Trophoblast cell (in vitro differentiated cells and primary cell): Measurements from ENCODE around the gene ABR.
A peak's percentile ranks its signal among the peaks of the same experiment; 100 is the strongest.

Source experiments
- DNase-seq, 2 donors: peaks; one replicate each; pipeline ENCODE4 v3.0.0-alpha.2; 2016
- H2AFZ ChIP-seq: 2 replicates; pipeline ENCODE4 v1.6.1; 2013; ENCODE audit warnings: low read length, moderate library complexity, mild to moderate bottlenecking; ENCODE audit not compliant: insufficient read depth, poor library complexity
- H2AK5ac ChIP-seq: 2 replicates; pipeline ENCODE4 v1.6.1; 2013; ENCODE audit warnings: mild to moderate bottlenecking, low read length
- H2BK120ac ChIP-seq: 2 replicates; pipeline ENCODE4 v1.6.1; 2013; ENCODE audit warnings: low read length, mild to moderate bottlenecking, moderate library complexity; ENCODE audit not compliant: insufficient read depth, poor library complexity
- H2BK12ac ChIP-seq: 2 replicates; pipeline ENCODE4 v1.6.1; 2013; ENCODE audit warnings: mild to moderate bottlenecking, low read length, moderate library complexity
- H2BK5ac ChIP-seq: 2 replicates; pipeline ENCODE4 v1.6.1; 2013; ENCODE audit warnings: low read length, low read depth, moderate library complexity, mild to moderate bottlenecking; ENCODE audit not compliant: poor library complexity
- H3K14ac ChIP-seq: 2 replicates; pipeline ENCODE4 v1.6.1; 2013; ENCODE audit warnings: mild to moderate bottlenecking, low read length
- H3K18ac ChIP-seq: 2 replicates; pipeline ENCODE4 v1.6.1; 2013; ENCODE audit warnings: mild to moderate bottlenecking, low read length
- H3K23ac ChIP-seq: 2 replicates; pipeline ENCODE4 v1.6.1; 2013; ENCODE audit warnings: low read length
- H3K27ac ChIP-seq: 2 replicates; pipeline ENCODE4 v1.5.1; 2013; ENCODE audit warnings: low read depth, mild to moderate bottlenecking, inconsistent platforms, low read length, moderate library complexity
- H3K27me3 ChIP-seq: 2 replicates; pipeline ENCODE4 v1.6.1; 2013; ENCODE audit warnings: inconsistent platforms, mild to moderate bottlenecking, low read length, moderate library complexity; ENCODE audit not compliant: insufficient read depth
- H3K36me3 ChIP-seq, 2 experiments: 1 replicate in 1 of 2; 2 replicates in 1 of 2; pipeline ENCODE4 v1.6.1; 2013; ENCODE audit warnings: low read length in 2 of 2, mild to moderate bottlenecking in 2 of 2, moderate library complexity in 1 of 2; ENCODE audit not compliant: insufficient read depth in 2 of 2, control insufficient read depth in 1 of 2
- H3K4ac ChIP-seq: 2 replicates; pipeline ENCODE4 v1.6.1; 2013; ENCODE audit warnings: low read depth, mild to moderate bottlenecking, low read length, moderate library complexity
- H3K4me1 ChIP-seq, 2 experiments: 1 replicate in 1 of 2; 2 replicates in 1 of 2; pipeline ENCODE4 v1.6.1; 2013; ENCODE audit warnings: low read length in 2 of 2, mild to moderate bottlenecking in 2 of 2, moderate library complexity in 1 of 2; ENCODE audit not compliant: insufficient read depth in 2 of 2, control insufficient read depth in 1 of 2
- H3K4me2 ChIP-seq: 2 replicates; pipeline ENCODE4 v1.6.1; 2013; ENCODE audit warnings: inconsistent platforms, mild to moderate bottlenecking, low read length, moderate library complexity
- H3K4me3 ChIP-seq: 2 replicates; pipeline ENCODE4 v1.5.1; 2013; ENCODE audit warnings: mild to moderate bottlenecking, low read depth, low read length, inconsistent platforms
- H3K79me1 ChIP-seq: one replicate; pipeline ENCODE4 v1.6.1; 2013; ENCODE audit warnings: low read length
- H3K79me2 ChIP-seq: 2 replicates; pipeline ENCODE4 v1.6.1; 2013; ENCODE audit warnings: low read length, mild to moderate bottlenecking; ENCODE audit not compliant: control insufficient read depth, insufficient read depth, poor library complexity
- H3K9ac ChIP-seq: 2 replicates; pipeline ENCODE4 v1.6.1; 2013; ENCODE audit warnings: mild to moderate bottlenecking, low read length
- H3K9me3 ChIP-seq: 2 replicates; pipeline ENCODE4 v1.6.1; 2013; ENCODE audit warnings: low read depth, mild to moderate bottlenecking, control low read depth, inconsistent platforms, low read length; ENCODE audit not compliant: insufficient read depth
- H4K12ac ChIP-seq: 2 replicates; pipeline ENCODE4 v1.6.1; 2013; ENCODE audit warnings: low read depth, mild to moderate bottlenecking, low read length, moderate library complexity
- H4K8ac ChIP-seq: 2 replicates; pipeline ENCODE4 v1.6.1; 2013; ENCODE audit warnings: low read depth, mild to moderate bottlenecking, low read length, moderate library complexity
- H4K91ac ChIP-seq: one replicate; pipeline ENCODE4 v1.6.1; 2013; ENCODE audit warnings: low read depth, mild to moderate bottlenecking, low read length, moderate library complexity
- WGBS: extraction: QIAGEN DNeasy Blood & Tissue Kit; methylation state at CpG from one replicate; pipeline ENCODE4 v1.1.7; 2013; ENCODE audit warnings: missing lambda C conversion rate; ENCODE audit not compliant: insufficient read length, insufficient coverage; ENCODE audit errors: extremely low coverage; 5-methylcytosine and 5-hydroxymethylcytosine counted together

ABR gene

DNA sequence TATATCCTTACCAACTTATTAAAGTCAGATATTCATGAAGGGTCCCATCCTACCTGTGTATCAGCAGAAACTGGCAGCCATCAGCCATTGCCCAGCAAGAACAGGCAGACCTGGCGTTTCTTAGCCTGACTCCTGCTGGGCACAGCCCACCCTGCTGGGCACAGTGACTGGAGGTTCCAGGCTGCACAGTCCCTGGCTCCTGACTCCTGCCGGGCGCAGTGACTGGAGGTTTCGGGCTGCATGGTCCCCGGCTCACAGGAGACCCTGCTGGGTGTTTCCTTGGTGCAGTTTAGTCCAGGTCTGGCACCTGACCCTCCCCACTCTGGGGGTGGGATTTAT is 176.2 kb downstream of the ABR start:
- H3K9me3 ChIP-seq: no peaks in the 10 kb centered on the region
- H2AFZ ChIP-seq: no peak overlapping the region
- no peaks in the 10 kb centered on the region for H3K27me3 ChIP-seq
- H3K4me3 ChIP-seq: no peak overlapping the region
- H3K23ac ChIP-seq: no peak overlapping the region
- no peak overlapping the region for H3K14ac ChIP-seq
- DNase-seq: no peak
- no peak overlapping the region for H4K8ac ChIP-seq
- no peak overlapping the region for H2BK5ac ChIP-seq
- H3K79me1 ChIP-seq: no peaks in the 10 kb centered on the region
- no peak overlapping the region for H3K27ac ChIP-seq
- no CpG with 5 or more reads among the region's 5 CpGs for WGBS
- H3K18ac ChIP-seq: no peak overlapping the region
- no peak overlapping the region for H3K4me2 ChIP-seq
- H2BK12ac ChIP-seq: no peak overlapping the region
- no peak overlapping the region for H4K12ac ChIP-seq
- H3K4ac ChIP-seq: no peak overlapping the region
- no peak overlapping the region for H2BK120ac ChIP-seq
- H3K4me1 ChIP-seq: peaks cover 14 to 22% of the 10 kb centered on the region in 2 experiments
- H3K36me3 ChIP-seq: peaks cover 62 to 71% of the 10 kb centered on the region in 2 experiments
- no peaks in the 10 kb centered on the region for H3K79me2 ChIP-seq
- H3K9ac ChIP-seq: no peak overlapping the region
- no peak overlapping the region for H4K91ac ChIP-seq
- no peak overlapping the region for H2AK5ac ChIP-seq

GRCh38 chr17:1002771-1003555 is 176.8 kb downstream of the ABR start:
- Histone ChIP-seq H3K36me3 (peaks cover 61 to 67% of the 10 kb centered on the region in 2 experiments), H3K4me1 (peaks cover 14 to 23% of the 10 kb centered on the region in 2 experiments), H3K23ac (no peak overlapping the region), H3K27me3 (no peaks in the 10 kb centered on the region), H3K4me2 (no peak overlapping the region), H4K91ac (no peak overlapping the region), H2BK12ac (no peak overlapping the region), H3K9me3 (no peaks in the 10 kb centered on the region), H3K79me2 (no peaks in the 10 kb centered on the region), H4K8ac (no peak overlapping the region), H2AK5ac (no peak overlapping the region), H3K14ac (no peak overlapping the region), H4K12ac (no peak overlapping the region), H3K79me1 (no peaks in the 10 kb centered on the region), H2BK5ac (no peak overlapping the region), H3K27ac (no peak overlapping the region), H3K18ac (no peak overlapping the region), H3K4me3 (no peak overlapping the region), H3K9ac (no peak overlapping the region), H2AFZ (no peak overlapping the region), H2BK120ac (no peak overlapping the region), H3K4ac (no peak overlapping the region)
- no CpG with 5 or more reads among the region's 19 CpGs for WGBS
- DNase-seq: no peak

DNA sequence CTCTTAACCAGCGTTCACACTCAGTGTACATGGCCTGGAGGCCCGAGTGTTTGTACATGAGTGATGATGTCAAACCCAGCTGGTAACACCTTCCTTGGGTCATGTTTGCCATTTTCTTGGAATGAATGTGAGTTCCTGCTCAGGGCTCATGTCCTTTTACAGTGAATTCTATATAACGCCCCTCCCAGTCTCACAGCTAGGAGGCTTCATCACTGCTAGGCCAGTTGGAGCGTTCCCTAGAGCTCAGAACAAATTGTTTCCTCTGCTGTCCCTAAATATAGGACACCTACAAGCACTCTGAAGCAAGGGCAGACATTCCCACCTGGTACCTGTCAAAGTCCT is 177.4 kb downstream of the ABR start:
- H3K23ac ChIP-seq: no peak overlapping the region
- H3K4me1 ChIP-seq: peaks cover 14 to 26% of the 10 kb centered on the region in 2 experiments
- peak in 1 of 2 donors; percentile 24 for DNase-seq
- no peaks in the 10 kb centered on the region for H3K79me2 ChIP-seq
- no peak overlapping the region for H3K18ac ChIP-seq
- H3K9me3 ChIP-seq: no peaks in the 10 kb centered on the region
- H3K4me3 ChIP-seq: no peak overlapping the region
- no peak overlapping the region for H3K14ac ChIP-seq
- no peak overlapping the region for H4K12ac ChIP-seq
- H2BK120ac ChIP-seq: no peak overlapping the region
- H4K8ac ChIP-seq: no peak overlapping the region
- no peak overlapping the region for H2BK5ac ChIP-seq
- no CpG with 5 or more reads among the region's 4 CpGs for whole genome bisulfite sequencing
- H3K4ac ChIP-seq: no peak overlapping the region
- no peak overlapping the region for H2AFZ ChIP-seq
- H3K36me3 ChIP-seq: peaks cover 56 to 61% of the 10 kb centered on the region in 2 experiments
- H3K79me1 ChIP-seq: no peaks in the 10 kb centered on the region
- no peak overlapping the region for H4K91ac ChIP-seq
- H3K9ac ChIP-seq: no peak overlapping the region
- H3K4me2 ChIP-seq: no peak overlapping the region
- H2AK5ac ChIP-seq: no peak overlapping the region
- no peak overlapping the region for H2BK12ac ChIP-seq
- H3K27me3 ChIP-seq: no peaks in the 10 kb centered on the region
- no peak overlapping the region for H3K27ac ChIP-seq

DNA sequence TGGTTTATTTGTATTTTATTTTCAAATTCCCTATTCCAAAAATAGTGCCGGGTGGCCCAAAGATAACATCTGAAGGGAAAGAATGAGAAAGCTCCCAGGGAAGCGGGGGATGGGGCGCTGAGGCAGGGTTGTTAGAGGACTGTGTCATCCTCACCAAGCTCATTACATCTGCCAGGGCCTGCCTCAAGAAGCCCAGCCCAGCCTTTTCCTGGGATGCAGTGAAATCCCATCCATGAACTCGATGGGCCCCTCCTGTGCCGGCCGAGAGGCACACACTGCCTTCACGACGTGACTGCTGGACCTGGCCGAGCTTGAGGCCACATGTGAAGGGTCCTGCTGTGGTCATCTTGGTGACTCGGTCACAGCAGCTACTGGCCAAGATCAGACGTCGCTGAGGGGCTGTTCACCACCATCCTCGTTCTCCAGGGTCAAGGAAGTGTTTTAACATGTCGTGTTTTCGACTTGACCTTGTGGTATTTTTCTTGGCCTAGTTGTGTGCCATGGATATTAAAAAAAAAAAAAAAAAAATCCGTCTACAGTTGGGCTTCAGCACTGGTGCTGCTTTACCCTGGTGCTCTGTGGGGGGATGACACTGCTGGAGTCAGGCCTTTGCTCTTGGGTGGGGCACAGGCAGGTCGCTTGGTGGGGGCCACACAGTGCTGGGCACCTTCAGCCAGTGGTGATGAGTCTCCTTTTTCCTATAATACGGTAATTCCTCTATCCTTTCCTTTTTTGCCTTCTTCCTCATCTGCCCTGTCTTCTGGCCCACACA is 178.0 kb downstream of the ABR start:
- H3K18ac ChIP-seq: peak overlapping the region; percentile 54
- peak overlapping the region; percentile 23 for H2AK5ac ChIP-seq
- no peak overlapping the region for H3K9ac ChIP-seq
- H3K23ac ChIP-seq: no peak overlapping the region
- DNase-seq: no peak
- H3K4me1 ChIP-seq: peaks cover 14 to 26% of the 10 kb centered on the region in 2 experiments
- H4K8ac ChIP-seq: no peak overlapping the region
- no peak overlapping the region for H2BK5ac ChIP-seq
- WGBS: no CpG with 5 or more reads among the region's 18 CpGs
- H3K27ac ChIP-seq: no peak overlapping the region
- H2BK120ac ChIP-seq: no peak overlapping the region
- H3K9me3 ChIP-seq: no peaks in the 10 kb centered on the region
- no peak overlapping the region for H3K4me3 ChIP-seq
- peaks cover 4% of the 10 kb centered on the region for H3K79me2 ChIP-seq
- peaks cover 5% of the 10 kb centered on the region for H3K79me1 ChIP-seq
- no peak overlapping the region for H4K12ac ChIP-seq
- H2BK12ac ChIP-seq: no peak overlapping the region
- H4K91ac ChIP-seq: no peak overlapping the region
- no peak overlapping the region for H3K4ac ChIP-seq
- H3K14ac ChIP-seq: no peak overlapping the region
- peaks cover 51 to 56% of the 10 kb centered on the region in 2 experiments for H3K36me3 ChIP-seq
- H2AFZ ChIP-seq: no peak overlapping the region
- no peak overlapping the region for H3K4me2 ChIP-seq
- no peaks in the 10 kb centered on the region for H3K27me3 ChIP-seq
